ENCODE measurements around the gene S100A8.
"Not testable (repeated sequence)": the region's sequence is repeated elsewhere in the genome, so short reads cannot be mapped to it uniquely, and the experiment has no call there.

S100A8 gene

GRCh38 chr1:153426809-153427208, 35.9 kb upstream of the S100A8 start:
- no peaks in the 10 kb centered on the region for H3K9me3 Mint-ChIP-seq
- H3K4me3 Mint-ChIP-seq = no peak overlapping the region
- no peak overlapping the region for H3K27ac Mint-ChIP-seq
- no peaks in the 10 kb centered on the region for H3K4me1 Mint-ChIP-seq (ENCODE audit: low read depth)
- H3K27me3 Mint-ChIP-seq = peaks cover 38% of the 10 kb centered on the region
- no peak for DNase-seq
- no peaks in the 10 kb centered on the region for H3K36me3 Mint-ChIP-seq (ENCODE audit: low read depth)

- DNase-seq = peak; percentile 71
- Mint-ChIP-seq H3K4me1 (ENCODE audit: low read depth) (no peaks in the 10 kb centered on the region), H3K27me3 (peaks cover 53% of the 10 kb centered on the region), H3K4me3 (no peak overlapping the region), H3K27ac (no peak overlapping the region), H3K36me3 (ENCODE audit: low read depth) (no peaks in the 10 kb centered on the region), H3K9me3 (no peaks in the 10 kb centered on the region)
These were observed 31.7 kb upstream of the S100A8 start for GRCh38 chr1:153422450-153423068.

DNA sequence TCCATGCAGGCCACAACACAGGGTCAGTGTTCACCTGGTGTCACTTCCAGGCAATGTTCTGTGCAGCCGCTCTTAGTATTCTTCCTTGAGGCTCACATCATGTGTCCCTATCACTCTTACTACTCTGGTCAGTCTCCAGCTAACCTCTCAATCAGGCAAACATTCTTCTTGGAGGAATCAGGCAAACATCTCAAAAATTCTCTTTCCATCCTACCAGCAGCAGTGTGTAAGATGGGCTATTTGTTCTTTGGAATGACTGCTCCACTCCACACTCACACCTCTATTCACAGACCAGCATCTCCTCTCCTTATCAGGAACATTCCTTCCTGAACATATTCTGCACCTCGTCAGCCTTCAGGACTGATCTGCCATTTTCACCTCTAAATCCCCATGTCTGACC, 29.4 kb upstream of the S100A8 start:
- H3K36me3 Mint-ChIP-seq (ENCODE audit: low read depth) = no peaks in the 10 kb centered on the region
- H3K4me1 Mint-ChIP-seq (ENCODE audit: low read depth) = no peaks in the 10 kb centered on the region
- H3K9me3 Mint-ChIP-seq = no peaks in the 10 kb centered on the region
- H3K27ac Mint-ChIP-seq = no peak overlapping the region
- H3K4me3 Mint-ChIP-seq = no peak overlapping the region
- DNase-seq = no peak
- H3K27me3 Mint-ChIP-seq = peaks cover 50% of the 10 kb centered on the region

- H3K36me3 Mint-ChIP-seq (ENCODE audit: low read depth); H3K27ac Mint-ChIP-seq; H3K4me1 Mint-ChIP-seq (ENCODE audit: low read depth); H3K9me3 Mint-ChIP-seq; H3K4me3 Mint-ChIP-seq; DNase-seq: not testable (repeated sequence)
- peaks cover 42% of the 10 kb centered on the region for H3K27me3 Mint-ChIP-seq
These were observed 28.5 kb upstream of the S100A8 start for GRCh38 chr1:153419436-153419793.

DNA sequence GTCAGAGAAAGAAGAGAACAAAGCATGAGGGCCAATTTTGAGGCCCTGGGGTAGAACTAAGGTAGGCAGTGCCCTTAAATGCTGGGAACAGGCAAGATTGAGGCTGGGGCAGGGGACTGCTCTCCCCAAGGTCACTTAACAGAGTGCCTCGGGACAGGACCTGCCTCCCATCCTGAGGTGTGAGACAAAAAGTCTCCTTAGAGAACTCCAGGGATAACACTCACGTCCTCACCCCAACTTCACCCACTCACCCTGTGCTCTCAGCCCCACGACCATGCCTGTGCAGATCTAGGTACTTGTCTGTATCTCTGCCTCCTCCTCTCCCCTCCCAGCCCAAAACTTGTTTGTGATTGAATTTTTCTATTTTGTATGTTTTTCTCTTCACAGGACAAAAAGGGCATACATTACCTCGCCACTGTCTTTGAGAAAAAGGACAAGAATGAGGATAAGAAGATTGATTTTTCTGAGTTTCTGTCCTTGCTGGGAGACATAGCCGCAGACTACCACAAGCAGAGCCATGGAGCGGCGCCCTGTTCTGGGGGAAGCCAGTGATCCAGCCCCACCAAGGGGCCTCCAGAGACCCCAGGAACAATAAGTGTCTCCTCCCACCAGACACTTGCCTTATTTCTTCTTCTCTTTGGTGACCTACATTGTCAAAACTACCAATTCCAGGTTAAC, 28.0 kb upstream of the S100A8 start:
- H3K4me1 Mint-ChIP-seq (ENCODE audit: low read depth) = not testable (repeated sequence)

GRCh38 chr1:153417136-153417888, 26.4 kb upstream of the S100A8 start:
- Mint-ChIP-seq H3K27ac (no peak overlapping the region), H3K4me1 (ENCODE audit: low read depth) (no peaks in the 10 kb centered on the region), H3K9me3 (no peaks in the 10 kb centered on the region), H3K4me3 (no peak overlapping the region), H3K36me3 (ENCODE audit: low read depth) (no peaks in the 10 kb centered on the region), H3K27me3 (peaks cover 33% of the 10 kb centered on the region)
- DNase-seq = no peak

More for the DNA sequence above, 28.0 kb upstream of the S100A8 start:
- not testable (repeated sequence) for H3K9me3 Mint-ChIP-seq; H3K36me3 Mint-ChIP-seq (ENCODE audit: low read depth); DNase-seq; H3K4me3 Mint-ChIP-seq; H3K27ac Mint-ChIP-seq
- H3K27me3 Mint-ChIP-seq = peaks cover 38% of the 10 kb centered on the region

DNA sequence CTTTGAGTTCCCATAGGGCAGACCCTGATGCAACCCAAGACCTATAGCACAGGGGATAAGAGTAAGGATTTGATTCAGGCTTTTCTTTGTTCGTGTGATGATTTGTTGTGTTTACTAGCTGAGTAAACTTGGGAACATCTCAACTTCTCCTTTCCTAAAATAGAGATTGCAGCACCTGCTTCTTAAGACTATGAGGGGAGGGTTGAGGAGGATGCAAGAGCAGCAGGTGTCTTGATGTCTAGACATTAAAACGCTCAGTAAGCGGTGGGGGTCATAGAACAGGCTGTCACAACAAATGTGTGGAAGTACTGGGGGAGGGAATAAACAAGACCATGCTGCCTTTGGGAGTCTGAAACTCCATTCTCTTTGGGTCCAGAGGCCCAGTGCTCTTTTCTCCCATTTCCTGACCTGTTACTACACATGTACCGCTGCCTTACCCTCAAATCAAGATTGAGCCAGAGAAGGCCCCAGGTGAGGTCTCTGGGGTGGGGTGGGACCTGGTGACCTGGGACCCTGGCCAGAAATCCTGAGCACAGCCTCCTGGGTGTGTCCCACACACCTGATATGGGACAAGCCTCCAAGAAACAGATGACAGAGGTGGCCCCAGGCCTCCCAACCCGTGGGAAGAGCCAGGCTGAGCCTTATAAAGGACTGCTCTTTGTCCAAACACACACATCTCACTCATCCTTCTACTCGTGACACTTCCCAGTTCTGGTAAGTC, 25.1 kb upstream of the S100A8 start, which contains the start of gene S100A7A:
S100A7A (plus strand) TSS at position 671 of the 721 bp plus-strand sequence. CDS start 1,563 bp downstream, outside the sequence.
- H3K9me3 Mint-ChIP-seq = peaks cover 4% of the 10 kb centered on the region
- H3K4me3 Mint-ChIP-seq = no peak within 1 kb of the TSS
- H3K36me3 Mint-ChIP-seq (ENCODE audit: low read depth) = no peaks in the 10 kb centered on the region
- no peaks in the 10 kb centered on the region for H3K4me1 Mint-ChIP-seq (ENCODE audit: low read depth)
- no peak within 1 kb of the TSS for H3K27ac Mint-ChIP-seq
- H3K27me3 Mint-ChIP-seq = peaks cover 37% of the 10 kb centered on the region
- no peak for DNase-seq

DNA sequence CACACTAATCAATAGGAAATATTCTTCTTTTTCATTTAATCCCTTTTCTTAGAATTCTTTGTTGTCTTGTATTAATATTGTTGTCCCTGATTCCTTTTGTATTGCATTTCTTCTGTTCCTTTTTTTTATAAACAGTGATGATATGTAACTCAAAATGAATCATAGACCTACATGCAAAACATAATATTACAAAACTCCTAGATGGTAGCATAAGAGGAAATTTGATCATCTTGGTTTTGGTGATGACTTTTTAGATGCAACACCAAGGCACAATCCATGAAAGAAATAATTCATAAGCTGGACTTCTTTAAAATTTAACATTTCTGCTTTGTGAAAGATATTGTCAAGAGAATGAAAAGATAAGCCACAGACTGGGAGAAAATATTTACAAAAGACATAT, 23.1 kb upstream of the S100A8 start:
- not testable (repeated sequence) for H3K27ac Mint-ChIP-seq; H3K4me1 Mint-ChIP-seq (ENCODE audit: low read depth); H3K9me3 Mint-ChIP-seq; DNase-seq; H3K36me3 Mint-ChIP-seq (ENCODE audit: low read depth); H3K4me3 Mint-ChIP-seq
- H3K27me3 Mint-ChIP-seq = peaks cover 32% of the 10 kb centered on the region

DNA sequence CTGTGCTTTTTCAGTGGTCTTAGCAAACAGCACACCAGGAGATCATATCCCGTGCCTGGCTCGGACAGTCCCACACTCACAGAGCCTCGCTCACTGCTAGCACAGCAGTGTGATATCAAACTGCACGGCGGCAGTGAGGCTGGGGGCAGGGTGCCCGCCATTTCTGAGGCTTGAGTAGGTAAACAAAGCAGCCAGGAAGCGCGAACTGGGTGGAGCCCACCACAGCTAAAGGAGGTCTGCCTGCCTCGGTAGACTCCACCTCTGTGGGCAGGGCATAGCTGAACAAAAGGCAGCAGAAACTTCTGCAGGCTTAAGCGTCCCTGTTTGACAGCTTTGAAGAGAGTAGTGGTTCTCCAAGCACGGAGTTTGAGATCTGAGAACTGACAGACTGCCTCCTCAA, 16.4 kb upstream of the S100A8 start:
- H3K27me3 Mint-ChIP-seq = peaks cover 35% of the 10 kb centered on the region
- peaks cover 18% of the 10 kb centered on the region for H3K4me1 Mint-ChIP-seq (ENCODE audit: low read depth)
- H3K4me3 Mint-ChIP-seq; H3K36me3 Mint-ChIP-seq (ENCODE audit: low read depth); DNase-seq; H3K27ac Mint-ChIP-seq; H3K9me3 Mint-ChIP-seq: not testable (repeated sequence)

- not testable (repeated sequence) for DNase-seq; H3K4me3 Mint-ChIP-seq; H3K9me3 Mint-ChIP-seq; H3K27ac Mint-ChIP-seq; H3K36me3 Mint-ChIP-seq (ENCODE audit: low read depth)
- Mint-ChIP-seq H3K27me3 (peaks cover 27% of the 10 kb centered on the region), H3K4me1 (ENCODE audit: low read depth) (peaks cover 18% of the 10 kb centered on the region)
These were observed 15.1 kb upstream of the S100A8 start for GRCh38 chr1:153405825-153406599.

GRCh38 chr1:153404768-153405167, 13.9 kb upstream of the S100A8 start:
- peaks cover 3% of the 10 kb centered on the region for H3K9me3 Mint-ChIP-seq
- no peak overlapping the region for H3K27ac Mint-ChIP-seq
- peak; percentile 72 for DNase-seq
- H3K4me3 Mint-ChIP-seq = no peak overlapping the region
- peaks cover 18% of the 10 kb centered on the region for H3K4me1 Mint-ChIP-seq (ENCODE audit: low read depth)
- H3K27me3 Mint-ChIP-seq = peaks cover 18% of the 10 kb centered on the region
- H3K36me3 Mint-ChIP-seq (ENCODE audit: low read depth) = no peaks in the 10 kb centered on the region

DNA sequence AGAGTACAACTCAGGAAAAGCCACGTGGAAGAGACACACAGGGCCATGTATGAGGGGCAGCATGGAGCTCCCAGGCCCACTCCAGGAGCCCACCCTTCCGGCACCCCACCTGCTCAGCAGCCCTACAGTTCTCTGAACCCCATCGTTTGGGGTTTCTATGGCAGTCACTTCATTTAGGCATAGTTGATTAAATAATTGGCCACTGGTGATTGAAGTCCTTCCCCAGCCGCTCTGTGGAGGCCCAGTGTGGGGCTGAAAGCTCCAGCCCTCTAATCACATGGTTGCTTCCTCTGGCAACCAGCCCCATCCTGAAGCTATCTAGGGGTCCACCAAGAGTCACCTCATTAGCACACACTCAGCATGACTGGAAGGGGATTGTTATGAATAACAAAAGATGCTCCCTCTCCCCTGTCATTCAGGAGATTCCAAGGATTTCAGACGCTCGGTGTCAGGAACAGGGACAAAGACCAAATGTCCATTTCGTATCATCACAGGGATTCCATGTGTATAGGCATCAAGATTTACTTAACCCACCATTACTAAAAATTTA, 13.3 kb upstream of the S100A8 start:
- peaks cover 15% of the 10 kb centered on the region for H3K27me3 Mint-ChIP-seq

DNA sequence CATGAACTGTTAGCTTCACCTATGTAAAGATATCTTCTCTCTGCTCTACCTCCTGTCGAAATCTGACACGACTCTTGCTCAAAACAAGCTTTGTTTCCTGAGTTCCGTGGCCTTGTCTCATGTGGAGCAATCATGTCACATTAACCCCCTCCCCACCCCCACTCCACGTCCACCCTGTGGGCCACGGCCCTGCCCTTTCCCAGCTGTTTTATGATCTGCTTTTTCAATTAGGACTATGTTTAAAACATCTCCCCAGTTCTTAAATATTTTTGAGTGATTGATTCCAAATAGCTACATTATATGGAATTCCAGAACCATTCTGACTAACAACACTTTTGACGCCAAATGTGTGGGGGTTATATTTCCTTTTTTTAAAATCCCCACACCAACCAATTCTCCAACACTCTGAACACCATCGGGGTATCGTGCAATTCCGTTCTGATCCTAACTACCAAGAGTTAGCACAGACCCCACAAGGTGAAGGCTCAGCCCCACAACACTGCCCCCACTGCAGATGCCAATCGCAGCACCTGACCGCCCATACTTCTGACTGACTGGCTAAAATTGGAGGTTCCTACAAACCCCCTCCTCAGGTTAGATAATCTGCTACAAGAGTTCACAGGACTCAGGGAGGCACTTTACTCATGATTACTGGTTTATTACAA, 12.7 kb upstream of the S100A8 start:
- peaks cover 18% of the 10 kb centered on the region for H3K4me1 Mint-ChIP-seq (ENCODE audit: low read depth)

More for the DNA sequence above, 13.3 kb upstream of the S100A8 start:
- Mint-ChIP-seq H3K27ac (no peak overlapping the region), H3K36me3 (ENCODE audit: low read depth) (no peaks in the 10 kb centered on the region), H3K9me3 (peaks cover 3% of the 10 kb centered on the region), H3K4me3 (no peak overlapping the region), H3K4me1 (ENCODE audit: low read depth) (peaks cover 18% of the 10 kb centered on the region)
- DNase-seq = no peak

More for the DNA sequence above, 12.7 kb upstream of the S100A8 start:
- H3K36me3 Mint-ChIP-seq (ENCODE audit: low read depth) = no peaks in the 10 kb centered on the region
- H3K4me3 Mint-ChIP-seq = no peak overlapping the region
- no peak overlapping the region for H3K27ac Mint-ChIP-seq
- H3K9me3 Mint-ChIP-seq = peaks cover 3% of the 10 kb centered on the region
- no peak for DNase-seq
- H3K27me3 Mint-ChIP-seq = peaks cover 18% of the 10 kb centered on the region
